ENCODE results near the gene ROBO1. TPM values are rescaled to one million over a fixed set of nuclear protein-coding genes. Genes with fewer than 3 reads are reported as not detected.

ROBO1 gene
- total RNA-seq, 1 donor, result 88.5 TPM

DNA sequence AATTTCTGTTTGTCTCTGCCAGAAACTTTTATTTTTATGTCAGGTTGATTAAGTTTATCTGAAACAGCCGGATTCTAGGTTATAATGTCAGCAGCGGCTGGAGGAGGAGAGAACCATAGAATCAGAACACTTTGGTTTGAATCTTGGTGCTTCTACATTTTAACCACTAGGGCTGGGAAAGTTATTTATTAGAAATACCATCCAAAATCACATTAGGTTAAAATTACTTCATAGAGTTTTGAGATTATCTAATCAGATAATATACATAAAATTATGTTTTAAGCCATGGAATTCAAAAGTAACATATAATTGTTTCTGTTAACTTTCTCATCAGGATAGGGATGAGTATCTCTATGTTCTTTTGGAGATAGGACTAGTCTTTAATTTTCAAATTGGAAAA is 502.9 kb downstream of the ROBO1 start:
- DNase-seq (ENCODE audit: low read depth), result no peak
- TF ChIP-seq, protein P1, sequence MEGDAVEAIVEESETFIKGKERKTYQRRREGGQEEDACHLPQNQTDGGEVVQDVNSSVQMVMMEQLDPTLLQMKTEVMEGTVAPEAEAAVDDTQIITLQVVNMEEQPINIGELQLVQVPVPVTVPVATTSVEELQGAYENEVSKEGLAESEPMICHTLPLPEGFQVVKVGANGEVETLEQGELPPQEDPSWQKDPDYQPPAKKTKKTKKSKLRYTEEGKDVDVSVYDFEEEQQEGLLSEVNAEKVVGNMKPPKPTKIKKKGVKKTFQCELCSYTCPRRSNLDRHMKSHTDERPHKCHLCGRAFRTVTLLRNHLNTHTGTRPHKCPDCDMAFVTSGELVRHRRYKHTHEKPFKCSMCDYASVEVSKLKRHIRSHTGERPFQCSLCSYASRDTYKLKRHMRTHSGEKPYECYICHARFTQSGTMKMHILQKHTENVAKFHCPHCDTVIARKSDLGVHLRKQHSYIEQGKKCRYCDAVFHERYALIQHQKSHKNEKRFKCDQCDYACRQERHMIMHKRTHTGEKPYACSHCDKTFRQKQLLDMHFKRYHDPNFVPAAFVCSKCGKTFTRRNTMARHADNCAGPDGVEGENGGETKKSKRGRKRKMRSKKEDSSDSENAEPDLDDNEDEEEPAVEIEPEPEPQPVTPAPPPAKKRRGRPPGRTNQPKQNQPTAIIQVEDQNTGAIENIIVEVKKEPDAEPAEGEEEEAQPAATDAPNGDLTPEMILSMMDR (IDR thresholded peaks at IDR 0.05; ENCODE audit: insufficient read depth, low read depth, low read length), result no peak
- H3K4me3 ChIP-seq (ENCODE audit: low read depth, low read length), result no peak overlapping the region

- TF ChIP-seq, protein P1 (IDR thresholded peaks at IDR 0.05; ENCODE audit: insufficient read depth, low read depth, low read length), result no peak
- peak; percentile 41 for DNase-seq (ENCODE audit: low read depth)
- no peak overlapping the region for H3K4me3 ChIP-seq (ENCODE audit: low read depth, low read length)
Observed at GRCh38 chr3:79263423-79263822, 504.4 kb downstream of the ROBO1 start.

DNA sequence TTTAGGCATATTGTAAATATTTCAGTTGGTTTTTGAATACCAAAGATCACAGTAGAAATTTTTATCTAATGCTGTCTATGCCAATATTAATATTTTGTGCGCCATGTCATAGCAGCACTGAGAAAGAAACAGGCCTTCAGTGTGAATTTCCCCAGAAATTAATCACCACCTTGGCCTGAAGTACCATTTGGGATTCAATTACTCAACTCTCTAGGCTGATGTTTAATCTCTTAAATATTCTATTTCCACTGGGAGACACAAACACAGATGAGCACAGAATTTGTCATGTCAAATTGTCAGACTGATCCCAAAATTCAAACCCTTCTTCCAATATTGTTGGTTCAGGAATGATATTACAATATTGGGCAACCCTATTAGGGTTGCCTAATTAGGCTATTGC is 509.3 kb downstream of the ROBO1 start:
- TF ChIP-seq, protein P1 (IDR thresholded peaks at IDR 0.05; ENCODE audit: insufficient read depth, low read depth, low read length), result no peak
- no peak for DNase-seq (ENCODE audit: low read depth)
- H3K4me3 ChIP-seq (ENCODE audit: low read depth, low read length), result no peak overlapping the region

DNA sequence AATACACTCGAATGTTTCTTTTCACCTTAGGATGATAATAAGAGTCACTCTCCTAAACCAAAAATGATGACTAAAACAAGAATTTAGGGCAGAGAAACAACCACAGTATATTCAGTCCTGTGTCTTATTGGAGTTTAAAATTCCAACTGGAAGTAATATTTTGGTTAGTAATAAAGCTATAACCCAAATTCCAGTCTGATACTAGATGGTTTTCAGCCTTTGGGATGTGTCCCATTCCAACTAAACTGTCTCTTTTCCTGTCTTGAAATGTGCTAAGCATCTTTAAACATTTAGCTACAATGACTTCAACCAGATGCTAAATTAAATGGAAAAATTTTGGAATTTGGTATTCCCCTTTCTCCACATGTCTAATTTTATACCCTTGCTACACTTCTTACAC is 510.0 kb downstream of the ROBO1 start:
- DNase-seq (ENCODE audit: low read depth), result no peak
- TF ChIP-seq, protein P1 (IDR thresholded peaks at IDR 0.05; ENCODE audit: insufficient read depth, low read depth, low read length), result no peak
- H3K4me3 ChIP-seq (ENCODE audit: low read depth, low read length), result no peak overlapping the region

- TF ChIP-seq, protein P1 (IDR thresholded peaks at IDR 0.05; ENCODE audit: insufficient read depth, low read depth, low read length), result no peak
- DNase-seq (ENCODE audit: low read depth), result no peak
- no peak overlapping the region for H3K4me3 ChIP-seq (ENCODE audit: low read depth, low read length)
Observed at GRCh38 chr3:79255702-79256101, 512.1 kb downstream of the ROBO1 start.

DNA sequence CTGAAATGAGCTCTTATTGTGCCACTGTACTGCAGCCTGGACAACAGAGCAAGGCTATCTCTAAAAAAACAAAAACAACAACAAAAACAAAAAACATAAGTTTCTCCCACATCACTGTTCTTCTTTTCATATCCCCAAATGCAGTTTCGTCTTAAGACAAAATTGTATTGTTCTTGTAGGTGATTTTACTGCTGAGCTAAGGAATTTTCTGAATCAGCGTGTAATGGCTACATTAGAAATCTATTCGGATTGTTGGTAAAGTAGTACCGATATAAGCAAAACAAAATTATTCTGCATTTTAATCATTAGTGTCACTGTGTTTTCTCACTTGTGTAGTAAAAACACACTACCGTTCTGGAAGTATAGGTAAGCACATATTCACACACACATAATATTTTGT is 512.5 kb downstream of the ROBO1 start:
- DNase-seq (ENCODE audit: low read depth), result no peak
- TF ChIP-seq, protein P1 (IDR thresholded peaks at IDR 0.05; ENCODE audit: insufficient read depth, low read depth, low read length), result no peak
- H3K4me3 ChIP-seq (ENCODE audit: low read depth, low read length), result no peak overlapping the region

- TF ChIP-seq, protein P1 (IDR thresholded peaks at IDR 0.05; ENCODE audit: insufficient read depth, low read depth, low read length), result no peak
- no peak overlapping the region for H3K4me3 ChIP-seq (ENCODE audit: low read depth, low read length)
- DNase-seq (ENCODE audit: low read depth), result no peak
Observed at GRCh38 chr3:79253704-79254103, 514.1 kb downstream of the ROBO1 start.
